Liver (tissue), 9 donors: ENCODE results near the gene WDR45. TPM values are rescaled to one million over a fixed set of nuclear protein-coding genes. Genes with fewer than 3 reads are reported as not detected.

Experiments
- DNase-seq: peaks from one replicate; pipeline ENCODE4 v3.0.0-alpha.2; 2017; ENCODE audit warnings: low spot score
- H3K27ac ChIP-seq, 2 donors: one replicate each; pipeline ENCODE4 v1.7.0; 2013; ENCODE audit warnings: inconsistent platforms in 2 of 2, low read length in 2 of 2, control low read depth in 1 of 2, low read depth in 1 of 2, mild to moderate bottlenecking in 1 of 2
- H3K27me3 ChIP-seq, 4 donors: one replicate each; pipeline versions ENCODE4 v1.6.1 to v1.7.0; 2013; ENCODE audit warnings: low read length in 3 of 4, inconsistent platforms in 1 of 4, mild to moderate bottlenecking in 1 of 4, moderate library complexity in 1 of 4; ENCODE audit not compliant: control insufficient read depth in 4 of 4, insufficient read depth in 4 of 4
- H3K36me3 ChIP-seq, 4 donors: one replicate each; pipeline versions ENCODE4 v1.6.1 to v1.7.0; 2013; ENCODE audit warnings: low read length in 3 of 4, mild to moderate bottlenecking in 3 of 4, low read depth in 1 of 4, moderate library complexity in 1 of 4; ENCODE audit not compliant: control insufficient read depth in 4 of 4, insufficient read depth in 3 of 4
- H3K4me1 ChIP-seq, 4 donors: one replicate each; pipeline versions ENCODE4 v1.6.1 to v1.7.0; 2013; ENCODE audit warnings: low read length in 3 of 4, mild to moderate bottlenecking in 3 of 4, moderate library complexity in 1 of 4; ENCODE audit not compliant: control insufficient read depth in 4 of 4, insufficient read depth in 4 of 4
- H3K4me3 ChIP-seq, 3 donors: one replicate each; pipeline versions ENCODE4 v1.6.1 to v1.7.0; 2013; ENCODE audit warnings: low read length in 3 of 3, control low read depth in 1 of 3, low read depth in 1 of 3, mild to moderate bottlenecking in 1 of 3
- H3K9ac ChIP-seq, 2 donors: one replicate each; pipeline ENCODE4 v1.7.0; 2013; ENCODE audit warnings: low read length in 2 of 2, mild to moderate bottlenecking in 2 of 2, moderate library complexity in 2 of 2, control low read depth in 1 of 2, low read depth in 1 of 2
- H3K9me3 ChIP-seq, 4 donors: one replicate each; pipeline versions ENCODE4 v1.6.1 to v1.7.0; 2013; ENCODE audit warnings: low read length in 3 of 4; ENCODE audit not compliant: control insufficient read depth in 4 of 4
- ATF3 ChIP-seq: IDR thresholded peaks from 2 replicates; pipeline ENCODE4 v1.6.1; 2016; ENCODE audit warnings: antibody characterized with exemption
- CTCF ChIP-seq: fragments of 150-350 bp; IDR thresholded peaks from 2 replicates; pipeline ENCODE4 v1.5.1; 2017; ENCODE audit warnings: improper control_type of control experiment, low read depth, low read length; ENCODE audit not compliant: missing input control
- EGR1 ChIP-seq, 2 donors: IDR thresholded peaks; 2 replicates each; pipeline ENCODE4 v1.6.1; 2016 to 2018; ENCODE audit warnings: antibody characterized with exemption in 2 of 2, low read depth in 2 of 2
- FOXA1 ChIP-seq: IDR thresholded peaks from 2 replicates; pipeline ENCODE4 v1.6.1; 2016; ENCODE audit warnings: antibody characterized with exemption
- FOXA2 ChIP-seq: IDR thresholded peaks from 2 replicates; pipeline ENCODE4 v1.6.1; 2016; ENCODE audit warnings: antibody characterized with exemption
- GABPA ChIP-seq, 2 donors: IDR thresholded peaks in 1 of 2; conservative IDR thresholded peaks in 1 of 2; 2 replicates each; pipeline ENCODE4 v1.6.1; 2016; ENCODE audit warnings: antibody characterized with exemption in 2 of 2, mild to moderate bottlenecking in 1 of 2, moderate library complexity in 1 of 2
- HNF4A ChIP-seq, 2 donors: conservative IDR thresholded peaks; 2 replicates each; pipeline ENCODE4 v1.6.1; 2016; ENCODE audit warnings: antibody characterized with exemption in 2 of 2, mild to moderate bottlenecking in 2 of 2
- HNF4G ChIP-seq: IDR thresholded peaks from 2 replicates; pipeline ENCODE4 v1.6.1; 2016; ENCODE audit warnings: antibody characterized with exemption
- JUND ChIP-seq, 2 donors: IDR thresholded peaks; 2 replicates each; pipeline ENCODE4 v1.6.1; 2016; ENCODE audit warnings: antibody characterized with exemption in 2 of 2
- MAX ChIP-seq: IDR thresholded peaks from 2 replicates; pipeline ENCODE4 v1.6.1; 2016; ENCODE audit warnings: antibody characterized with exemption
- NR2F2 ChIP-seq: IDR thresholded peaks from 2 replicates; pipeline ENCODE4 v1.6.1; 2016; ENCODE audit warnings: antibody characterized with exemption
- RAD21 ChIP-seq, 2 donors: IDR thresholded peaks; 2 replicates each; pipeline ENCODE4 v1.6.1; 2016; ENCODE audit warnings: antibody characterized with exemption in 2 of 2, mild to moderate bottlenecking in 2 of 2
- RXRA ChIP-seq, 2 donors: IDR thresholded peaks; 2 replicates each; pipeline ENCODE4 v1.6.1; 2017 to 2018; ENCODE audit warnings: antibody characterized with exemption in 2 of 2, mild to moderate bottlenecking in 1 of 2
- SP1 ChIP-seq: IDR thresholded peaks from 2 replicates; pipeline ENCODE4 v1.6.1; 2018; ENCODE audit warnings: antibody characterized with exemption, mild to moderate bottlenecking
- TAF1 ChIP-seq: conservative IDR thresholded peaks from 2 replicates; pipeline ENCODE4 v1.6.1; 2016; ENCODE audit warnings: antibody characterized with exemption, mild to moderate bottlenecking
- YY1 ChIP-seq: IDR thresholded peaks from 2 replicates; pipeline ENCODE4 v1.6.1; 2016; ENCODE audit warnings: antibody characterized with exemption, mild to moderate bottlenecking
- WGBS: extraction: QIAGEN DNeasy Blood & Tissue Kit; methylation state at CpG from one replicate; pipeline ENCODE4 v1.1.7; 2013; 5-methylcytosine and 5-hydroxymethylcytosine counted together
- polyA plus RNA-seq, 2 donors: library from polyadenylated mRNA; stranded (reverse) in 1 of 2; unstranded in 1 of 2; fragments of 200-250 nt in 1 of 2; fragments of >200 nt in 1 of 2; fragmentation: Nextera tagmentation in 1 of 2; extraction: Ambion mirVana in 1 of 2; gene quantifications; one replicate each; pipeline versions ENCODE4 v1.2.1 to v1.2.3, GENCODE V29; 2013 to 2015
- total RNA-seq, 2 donors: library from RNA; depleted of rRNA; stranded (reverse); fragments of >200 nt; gene quantifications; one replicate each; pipeline ENCODE4 v1.2.3, GENCODE V29; 2014
- TF ChIP-seq, protein P1 (sequence below): IDR thresholded peaks from 2 replicates; pipeline ENCODE4 v1.6.1; 2016; ENCODE audit warnings: antibody characterized with exemption, mild to moderate bottlenecking
- donor health status: healthy.
- donor health status: healthy.
- donor health status: healthy.
- donor health status: healthy.
- donor health status: healthy.

Gene WDR45
- total and polyA plus RNA-seq, 4 donors, result 28.0 to 60.7 (median 49.6) TPM

GRCh38 chrX:49096419-49096818 is 16.7 kb upstream of the WDR45 start:
- no peak overlapping the region for H3K9ac ChIP-seq
- TF ChIP-seq RXRA (IDR thresholded peaks at IDR 0.05), result no peak
- no peak for TF ChIP-seq ATF3
- TF ChIP-seq SP1, result no peak
- no peak for TF ChIP-seq FOXA2
- no peak for TF ChIP-seq HNF4G
- no peak for TF ChIP-seq HNF4A (conservative IDR thresholded peaks at IDR 0.05)
- no peak for TF ChIP-seq MAX
- TF ChIP-seq EGR1 (IDR thresholded peaks at IDR 0.05; ENCODE audit: low read depth in 2 of 2), result no peak
- TF ChIP-seq FOXA1, result no peak
- TF ChIP-seq, protein P1, sequence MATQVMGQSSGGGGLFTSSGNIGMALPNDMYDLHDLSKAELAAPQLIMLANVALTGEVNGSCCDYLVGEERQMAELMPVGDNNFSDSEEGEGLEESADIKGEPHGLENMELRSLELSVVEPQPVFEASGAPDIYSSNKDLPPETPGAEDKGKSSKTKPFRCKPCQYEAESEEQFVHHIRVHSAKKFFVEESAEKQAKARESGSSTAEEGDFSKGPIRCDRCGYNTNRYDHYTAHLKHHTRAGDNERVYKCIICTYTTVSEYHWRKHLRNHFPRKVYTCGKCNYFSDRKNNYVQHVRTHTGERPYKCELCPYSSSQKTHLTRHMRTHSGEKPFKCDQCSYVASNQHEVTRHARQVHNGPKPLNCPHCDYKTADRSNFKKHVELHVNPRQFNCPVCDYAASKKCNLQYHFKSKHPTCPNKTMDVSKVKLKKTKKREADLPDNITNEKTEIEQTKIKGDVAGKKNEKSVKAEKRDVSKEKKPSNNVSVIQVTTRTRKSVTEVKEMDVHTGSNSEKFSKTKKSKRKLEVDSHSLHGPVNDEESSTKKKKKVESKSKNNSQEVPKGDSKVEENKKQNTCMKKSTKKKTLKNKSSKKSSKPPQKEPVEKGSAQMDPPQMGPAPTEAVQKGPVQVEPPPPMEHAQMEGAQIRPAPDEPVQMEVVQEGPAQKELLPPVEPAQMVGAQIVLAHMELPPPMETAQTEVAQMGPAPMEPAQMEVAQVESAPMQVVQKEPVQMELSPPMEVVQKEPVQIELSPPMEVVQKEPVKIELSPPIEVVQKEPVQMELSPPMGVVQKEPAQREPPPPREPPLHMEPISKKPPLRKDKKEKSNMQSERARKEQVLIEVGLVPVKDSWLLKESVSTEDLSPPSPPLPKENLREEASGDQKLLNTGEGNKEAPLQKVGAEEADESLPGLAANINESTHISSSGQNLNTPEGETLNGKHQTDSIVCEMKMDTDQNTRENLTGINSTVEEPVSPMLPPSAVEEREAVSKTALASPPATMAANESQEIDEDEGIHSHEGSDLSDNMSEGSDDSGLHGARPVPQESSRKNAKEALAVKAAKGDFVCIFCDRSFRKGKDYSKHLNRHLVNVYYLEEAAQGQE, result no peak
- no peak for TF ChIP-seq YY1
- no peak for TF ChIP-seq TAF1
- no peak for TF ChIP-seq RAD21 (IDR thresholded peaks at IDR 0.05)
- no peak for TF ChIP-seq JUND (IDR thresholded peaks at IDR 0.05)
- no peak for TF ChIP-seq CTCF
- no peak for TF ChIP-seq NR2F2
- no peak overlapping the region for H3K27ac ChIP-seq
- H3K27me3 ChIP-seq, result no peaks in the 10 kb centered on the region
- no peaks in the 10 kb centered on the region for H3K36me3 ChIP-seq
- WGBS, result 99% methylated on average over 4 of the region's 4 CpGs
- no peak for DNase-seq
- H3K9me3 ChIP-seq, result no peaks in the 10 kb centered on the region
- no peak overlapping the region for H3K4me3 ChIP-seq
- H3K4me1 ChIP-seq, result peaks cover 0 to 6% (median under 1%) of the 10 kb centered on the region in 4 donors

DNA sequence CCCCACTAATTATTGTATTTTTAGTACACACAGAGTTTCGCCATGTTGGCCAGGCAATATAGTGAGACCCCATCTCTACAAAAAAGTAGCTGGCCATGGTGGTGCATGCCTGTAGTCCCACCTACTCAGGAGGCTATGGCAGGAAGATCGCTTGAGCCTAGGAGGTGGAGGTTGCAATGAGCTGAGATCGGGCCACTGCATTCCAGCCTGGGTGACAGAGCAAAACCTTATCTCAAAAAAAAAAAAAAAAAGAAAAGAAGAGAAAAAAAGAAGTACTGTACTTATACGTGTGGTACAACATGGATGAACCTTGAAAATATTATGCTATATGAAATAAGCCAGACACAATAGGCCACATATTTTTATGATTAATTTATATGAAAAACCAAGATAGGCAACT is 9.9 kb upstream of the WDR45 start:
- DNase-seq, result no peak
- no peak overlapping the region for H3K9ac ChIP-seq
- H3K4me3 ChIP-seq, result no peak overlapping the region
- H3K36me3 ChIP-seq, result no peaks in the 10 kb centered on the region
- no peaks in the 10 kb centered on the region for H3K27me3 ChIP-seq
- no peaks in the 10 kb centered on the region for H3K4me1 ChIP-seq
- TF ChIP-seq JUND (IDR thresholded peaks at IDR 0.05) (no peak), SP1 (no peak), RAD21 (IDR thresholded peaks at IDR 0.05) (no peak), CTCF (no peak), EGR1 (IDR thresholded peaks at IDR 0.05; ENCODE audit: low read depth in 2 of 2) (no peak), TAF1 (no peak), MAX (no peak), GABPA (IDR thresholded peaks at IDR 0.05 in 1 of 2, conservative IDR thresholded peaks at IDR 0.05 in 1 of 2) (no peak), ATF3 (no peak), FOXA2 (no peak), YY1 (no peak), HNF4G (no peak)
- TF ChIP-seq, protein P1, result no peak
- H3K27ac ChIP-seq, result no peak overlapping the region
- no peaks in the 10 kb centered on the region for H3K9me3 ChIP-seq
- 90% methylated on average over 4 of the region's 4 CpGs for WGBS
